K562 treated with DMSO at 1 percent for 12 hours (cell line): ENCODE measurements around the gene GRK2. TPM values are rescaled to one million over a fixed set of nuclear protein-coding genes. Genes with fewer than 3 reads are reported as not detected.

Experiments used
- total RNA-seq: library from RNA; unstranded; fragments of 300-600 nt; gene quantifications from 2 replicates; pipeline ENCODE4 v1.2.3, GENCODE V29; 2022; ENCODE audit not compliant: insufficient read depth

The GRK2 gene
- 127 and 167 TPM in 2 replicates for total RNA-seq

DNA sequence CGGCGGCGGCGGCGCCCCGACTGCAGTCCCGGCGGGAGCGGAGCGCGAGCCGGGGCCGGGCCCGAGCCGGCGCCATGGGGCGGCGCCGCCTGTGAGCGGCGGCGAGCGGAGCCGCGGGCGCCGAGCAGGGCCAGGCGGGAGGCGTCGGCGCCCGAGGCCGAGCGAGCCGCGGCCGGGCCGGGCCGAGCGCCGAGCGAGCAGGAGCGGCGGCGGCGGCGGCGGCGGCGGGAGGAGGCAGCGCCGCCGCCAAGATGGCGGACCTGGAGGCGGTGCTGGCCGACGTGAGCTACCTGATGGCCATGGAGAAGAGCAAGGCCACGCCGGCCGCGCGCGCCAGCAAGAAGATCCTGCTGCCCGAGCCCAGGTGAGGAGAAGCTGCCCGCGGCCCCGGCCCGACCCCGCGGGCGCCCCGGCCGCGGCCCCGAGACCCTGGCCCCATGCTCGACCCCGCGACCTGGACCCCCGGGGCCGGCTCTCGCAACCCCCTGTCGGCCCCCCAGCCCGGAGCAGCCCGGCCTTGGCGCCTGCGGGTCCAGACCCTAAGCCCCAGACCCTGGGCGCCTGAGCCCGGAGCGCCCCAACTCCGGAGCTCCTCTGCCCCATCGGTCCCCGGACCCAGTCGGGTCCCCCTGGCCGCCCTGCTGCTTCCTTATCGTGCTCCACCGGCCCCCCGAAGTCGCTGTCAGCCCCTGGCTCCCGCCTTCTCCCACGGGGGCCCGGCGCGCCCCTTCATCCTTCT lies at the start of gene GRK2:
Gene GRK2 (plus strand): TSS at position 25 of the 739 bp plus-strand sequence. CDS start 227 bp downstream, at position 252.

DNA sequence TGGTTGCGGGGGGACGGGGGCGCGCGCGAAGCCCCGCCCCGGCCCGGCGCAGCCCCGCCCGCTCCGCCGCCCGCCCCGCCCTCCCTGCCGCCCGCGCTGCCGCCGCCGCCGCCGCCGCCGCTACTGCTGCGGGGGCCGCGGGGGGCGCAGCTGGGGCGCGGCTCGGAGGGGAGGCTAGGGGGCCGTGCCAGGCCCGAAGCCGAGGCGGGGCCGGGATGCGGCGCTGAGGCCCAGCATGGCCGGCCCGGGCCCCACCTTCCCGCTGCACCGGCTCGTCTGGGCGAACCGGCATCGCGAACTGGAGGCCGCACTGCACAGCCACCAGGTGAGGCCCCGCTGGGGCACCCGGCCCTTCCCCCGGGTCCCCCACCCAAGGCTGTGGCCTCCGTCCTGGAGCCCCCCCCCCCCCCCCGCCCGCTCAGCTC lies 23.0 kb downstream of the GRK2 start, which contains the start of gene ANKRD13D:
Gene ANKRD13D (plus strand): TSS at position 78 of the 425 bp plus-strand sequence. CDS start 158 bp downstream, at position 236.

DNA sequence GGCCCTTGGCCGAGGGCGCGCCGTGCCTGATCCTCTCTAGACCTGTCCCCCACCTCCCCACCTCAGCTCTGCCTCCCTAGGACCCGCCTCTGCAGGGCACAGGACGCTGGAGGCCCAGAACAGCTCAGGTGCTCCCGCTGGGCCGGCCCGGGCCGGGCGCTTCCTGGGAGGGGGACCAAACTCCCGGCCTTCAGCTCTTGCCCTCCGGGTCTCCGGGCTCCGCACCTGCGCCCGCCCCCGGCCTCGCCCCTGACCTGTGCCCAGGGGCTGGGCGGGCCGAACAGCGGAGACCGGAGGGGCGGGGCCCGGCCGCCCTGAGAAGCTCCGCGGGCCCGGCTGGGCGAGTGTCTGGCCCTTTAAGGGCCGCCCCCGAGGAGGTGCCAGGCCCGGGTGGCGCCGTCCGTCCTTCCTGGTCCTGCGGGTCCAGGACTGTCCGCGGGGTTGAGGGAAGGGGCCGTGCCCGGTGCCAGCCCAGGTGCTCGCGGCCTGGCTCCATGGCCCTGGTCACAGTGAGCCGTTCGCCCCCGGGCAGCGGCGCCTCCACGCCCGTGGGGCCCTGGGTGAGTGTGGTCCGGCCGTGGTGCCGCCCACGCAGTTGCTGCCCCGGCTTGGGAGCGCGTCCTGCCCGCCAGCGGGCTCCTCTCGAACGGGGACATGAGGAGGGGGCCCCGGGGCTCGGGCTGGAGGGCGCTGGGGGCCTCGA lies 37.0 kb downstream of the GRK2 start, which contains the start of gene SSH3:
Gene SSH3 (plus strand): TSS at position 399 of the 703 bp plus-strand sequence. CDS start 96 bp downstream, at position 495.

Other genes starting within 250 kb of the GRK2 start
- 0.16 and 0.55 TPM in 2 replicates for gene SYT12, start 243.3 kb upstream of the GRK2 start, total RNA-seq
- not detected in 2 replicates for gene RHOD, start 209.6 kb upstream of the GRK2 start, total RNA-seq
- 11.7 and 35.1 TPM in 2 replicates for gene KDM2A, start 147.2 kb upstream of the GRK2 start, total RNA-seq
- gene ANKRD13D, start 22.8 kb downstream of the GRK2 start, total RNA-seq: 53.9 and 69.9 TPM in 2 replicates
- gene SSH3, start 37.1 kb downstream of the GRK2 start, total RNA-seq: 2.9 and 3.3 TPM in 2 replicates
- gene POLD4, start 87.1 kb downstream of the GRK2 start, total RNA-seq: 95.5 and 130 TPM in 2 replicates
- gene CLCF1, start 107.1 kb downstream of the GRK2 start, total RNA-seq: 2.8 and 4.5 TPM in 2 replicates
- gene RAD9A, start 125.5 kb downstream of the GRK2 start, total RNA-seq: 33.4 and 59.3 TPM in 2 replicates
- 313 and 351 TPM in 2 replicates for gene PPP1CA, start 135.4 kb downstream of the GRK2 start, total RNA-seq
- gene TBC1D10C, start 137.6 kb downstream of the GRK2 start, total RNA-seq: 0.62 TPM in 1 of 2 replicates, not detected in the other
- gene CARNS1, start 149.2 kb downstream of the GRK2 start, total RNA-seq: not detected in 2 replicates
- 81.1 and 94.7 TPM in 2 replicates for gene RPS6KB2, start 162.0 kb downstream of the GRK2 start, total RNA-seq
- 1.8 and 4.2 TPM in 2 replicates for gene PTPRCAP, start 171.2 kb downstream of the GRK2 start, total RNA-seq
- gene CORO1B, start 177.0 kb downstream of the GRK2 start, total RNA-seq: 180 and 198 TPM in 2 replicates
- not detected in 2 replicates for gene GPR152, start 186.3 kb downstream of the GRK2 start, total RNA-seq
- not detected in 2 replicates for gene CABP4, start 188.9 kb downstream of the GRK2 start, total RNA-seq
- gene TMEM134, start 202.8 kb downstream of the GRK2 start, total RNA-seq: 21.4 and 32.1 TPM in 2 replicates
- gene AIP, start 216.6 kb downstream of the GRK2 start, total RNA-seq: 86.6 and 130 TPM in 2 replicates
- 28.6 and 34.2 TPM in 2 replicates for gene PITPNM1, start 238.9 kb downstream of the GRK2 start, total RNA-seq
- 103 and 111 TPM in 2 replicates for gene CDK2AP2, start 241.7 kb downstream of the GRK2 start, total RNA-seq